ENCODE data around the gene MAGI2.

GRCh38 chr7:79090543-79090942, 362.9 kb downstream of the MAGI2 start:
- TF ChIP-seq TAF1 (IDR thresholded peaks at IDR 0.05; ENCODE audit: low read depth, low read length) (no peak), POLR2A (IDR thresholded peaks at IDR 0.05; ENCODE audit: low read depth, low read length) (no peak)

Data from GM12891 (cell line).